HG02938 (cell line): ENCODE results near the gene ST6GALNAC3.

Experiments used
- ATAC-seq: cut with Tn5 transposase; IDR thresholded peaks from one replicate; pipeline ENCODE4 v1.9.1; 2021; ENCODE audit warnings: mild to moderate bottlenecking, moderate library complexity; ENCODE audit not compliant: unreplicated experiment

The ST6GALNAC3 gene

DNA sequence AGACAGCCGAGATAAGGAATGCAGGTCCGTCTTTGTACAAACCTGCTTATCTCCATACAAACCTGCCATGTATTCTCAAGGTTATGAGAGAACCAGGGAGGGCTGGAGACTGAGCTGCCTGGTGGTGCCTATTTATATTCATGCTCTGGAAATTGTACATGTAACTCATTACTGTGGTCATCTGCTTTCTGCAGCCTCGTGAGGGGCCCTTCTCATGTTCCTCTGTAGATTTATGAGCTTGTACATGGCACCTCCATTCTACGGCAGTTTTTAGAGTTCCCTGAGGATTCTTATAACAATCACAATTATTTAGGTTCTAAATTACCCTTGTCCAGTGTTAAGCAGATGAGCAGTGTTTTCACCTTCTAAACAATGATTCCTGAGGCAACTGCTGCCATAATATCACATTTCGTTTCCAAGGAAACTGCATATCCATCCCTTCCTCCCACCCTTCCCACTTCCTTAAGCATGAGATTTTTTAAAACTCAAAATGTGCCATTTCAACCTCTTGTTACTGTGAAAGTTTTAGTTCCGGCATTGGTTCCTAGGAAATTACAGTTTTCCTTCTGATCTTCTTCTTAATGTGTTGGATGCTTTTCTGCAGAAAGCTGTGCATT is 112.1 kb downstream of the ST6GALNAC3 start:
- no peak for ATAC-seq

- no peak for ATAC-seq
Observed at GRCh38 chr1:76187436-76187835, 112.9 kb downstream of the ST6GALNAC3 start.

DNA sequence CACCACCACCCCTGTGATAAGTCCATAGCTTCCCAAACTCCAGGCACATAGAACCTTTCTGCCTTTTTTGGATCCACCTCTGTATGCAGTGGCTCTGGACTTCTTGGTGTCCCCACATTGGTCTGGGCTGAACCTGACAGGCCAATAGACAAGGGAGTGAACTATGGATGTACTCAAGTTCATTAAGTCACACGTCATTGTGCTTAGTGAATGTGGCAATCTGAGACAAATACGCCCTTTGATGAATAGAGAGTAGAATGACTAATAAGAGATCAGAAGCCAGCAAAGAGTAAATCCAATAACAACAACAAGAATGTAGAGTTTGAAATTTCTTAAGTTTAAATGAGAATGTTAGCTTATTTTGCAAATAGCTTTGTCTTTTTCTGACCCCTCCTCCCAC is 114.8 kb downstream of the ST6GALNAC3 start:
- no peak for ATAC-seq

DNA sequence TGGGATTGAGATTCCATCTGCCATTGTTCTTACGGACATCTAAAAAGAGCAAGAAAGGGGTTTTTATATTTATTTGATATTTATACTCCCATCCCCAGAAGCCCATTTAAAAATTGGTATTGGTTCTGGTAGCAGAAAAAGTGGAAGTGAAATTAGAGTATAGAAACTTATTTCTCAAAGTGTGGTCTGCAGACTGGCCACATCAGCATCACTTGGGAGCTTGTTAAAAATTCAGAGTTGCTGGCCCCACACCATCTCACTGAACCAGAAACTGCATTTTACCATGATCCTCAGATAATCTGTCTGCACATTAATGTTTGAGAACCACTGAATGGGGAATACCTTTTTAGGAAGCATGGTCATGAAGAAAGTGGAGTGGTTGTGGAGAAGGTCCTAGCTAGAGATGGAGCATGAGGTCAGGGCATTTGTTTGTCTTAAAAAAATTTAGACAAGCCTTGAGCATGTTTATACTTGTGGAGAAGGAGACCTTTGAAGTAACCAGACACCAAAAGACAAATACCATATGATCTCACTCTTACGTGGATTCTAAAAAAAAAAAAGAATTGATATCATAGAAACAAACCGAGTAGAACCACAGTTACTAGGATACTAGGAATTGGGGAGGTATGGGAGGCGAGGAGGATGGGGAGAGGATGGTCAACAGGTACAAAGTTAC is 116.3 kb downstream of the ST6GALNAC3 start:
- peak; percentile 73 for ATAC-seq

- ATAC-seq = no peak
Observed at GRCh38 chr1:76191561-76191960, 117.0 kb downstream of the ST6GALNAC3 start.

DNA sequence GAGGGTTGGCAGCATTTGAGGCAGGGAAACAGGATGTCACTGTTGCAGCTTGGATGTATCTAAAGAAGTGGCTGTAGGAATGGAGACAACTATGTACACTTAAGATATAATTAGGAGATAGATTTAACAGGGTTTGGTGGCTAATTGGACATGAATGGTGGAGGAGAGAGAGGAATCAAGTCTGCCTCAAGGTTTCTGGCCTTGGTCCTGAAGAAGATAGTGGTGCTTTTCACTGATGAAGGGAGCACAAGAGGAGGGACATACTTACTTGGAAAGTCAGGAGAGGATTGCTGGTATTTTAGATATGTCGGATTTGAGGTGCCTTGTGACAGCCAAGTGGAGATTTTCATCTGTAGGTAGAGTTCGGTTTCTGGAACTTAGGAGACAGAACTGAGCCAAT is 123.9 kb downstream of the ST6GALNAC3 start:
- no peak for ATAC-seq

DNA sequence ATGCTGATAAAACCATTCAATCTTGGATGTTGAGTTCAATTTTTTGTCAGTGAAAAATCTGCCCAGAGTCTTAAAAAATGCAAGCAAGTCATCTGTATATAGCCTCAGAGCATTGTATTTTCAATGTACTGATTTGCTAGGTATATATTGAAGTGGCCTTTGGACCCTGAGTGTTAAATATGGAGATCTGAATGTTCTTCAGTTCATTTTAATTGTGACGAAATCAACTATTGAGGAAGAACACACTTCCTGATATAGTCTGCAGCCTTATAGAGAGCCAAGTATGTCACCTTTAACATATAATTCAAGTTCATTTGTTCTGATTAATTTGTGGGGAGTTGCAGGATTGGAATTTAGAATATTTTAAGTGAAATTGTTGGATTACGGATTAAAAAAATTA is 128.1 kb downstream of the ST6GALNAC3 start:
- ATAC-seq = no peak

- no peak for ATAC-seq
Observed at GRCh38 chr1:76203127-76203526, 128.6 kb downstream of the ST6GALNAC3 start.

DNA sequence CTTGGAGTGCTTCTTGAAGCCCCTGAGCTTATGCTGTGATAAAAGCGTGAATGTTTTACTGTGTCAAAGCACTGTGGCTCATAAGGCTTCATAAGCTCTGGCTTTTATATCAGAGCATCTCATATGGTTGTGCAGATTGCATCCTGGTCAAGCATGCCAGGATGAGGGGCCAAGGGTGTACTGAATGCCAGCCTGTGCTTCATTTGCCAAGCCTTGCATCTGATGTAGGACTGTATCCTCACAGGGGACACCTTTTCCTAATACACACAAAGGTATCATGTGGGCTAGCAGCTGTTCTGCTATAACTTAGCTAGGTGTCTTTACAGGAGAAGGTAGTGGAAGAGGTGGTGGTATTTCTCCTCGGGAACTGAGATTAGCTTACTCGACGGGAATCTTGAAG is 134.7 kb downstream of the ST6GALNAC3 start:
- ATAC-seq = no peak

DNA sequence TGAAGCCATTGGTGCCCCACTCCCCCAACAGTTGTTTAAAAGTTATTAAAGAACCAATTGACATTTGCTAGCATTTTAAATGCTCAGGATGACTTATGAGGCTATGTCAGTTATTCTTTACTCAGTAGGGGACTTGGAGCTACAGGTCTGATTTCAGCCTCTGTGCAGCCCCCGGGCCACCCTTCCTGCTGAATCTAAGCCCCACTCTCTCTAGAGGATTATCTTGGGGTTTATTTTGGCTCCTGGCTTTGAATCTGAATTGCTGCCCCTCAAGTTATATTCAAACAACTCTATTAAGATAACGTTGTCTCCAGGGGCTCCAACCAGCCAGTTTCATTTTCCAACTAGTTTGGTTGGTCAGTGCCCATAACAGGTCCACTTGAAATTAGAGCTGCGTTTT is 135.1 kb downstream of the ST6GALNAC3 start:
- no peak for ATAC-seq

GRCh38 chr1:76210160-76210559 is 135.6 kb downstream of the ST6GALNAC3 start:
- ATAC-seq = no peak

DNA sequence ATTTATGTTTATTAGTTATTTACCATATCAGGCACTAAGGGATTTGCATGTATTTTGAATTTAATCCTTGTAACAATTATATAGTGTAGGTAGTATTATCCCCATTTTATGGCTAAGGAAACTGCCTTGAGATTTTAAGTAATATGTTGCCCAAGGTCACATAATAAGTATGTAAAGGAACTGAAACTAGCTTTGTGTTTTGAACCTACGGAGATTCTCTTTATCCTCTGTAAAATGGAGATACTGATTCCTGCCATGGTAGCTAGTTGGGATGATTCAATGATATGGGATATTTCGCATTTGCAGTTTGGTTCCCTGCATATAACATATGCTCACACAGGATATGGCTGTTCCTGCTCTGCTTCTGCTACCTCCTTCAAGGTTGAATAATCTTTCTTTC is 144.3 kb downstream of the ST6GALNAC3 start:
- ATAC-seq = no peak

DNA sequence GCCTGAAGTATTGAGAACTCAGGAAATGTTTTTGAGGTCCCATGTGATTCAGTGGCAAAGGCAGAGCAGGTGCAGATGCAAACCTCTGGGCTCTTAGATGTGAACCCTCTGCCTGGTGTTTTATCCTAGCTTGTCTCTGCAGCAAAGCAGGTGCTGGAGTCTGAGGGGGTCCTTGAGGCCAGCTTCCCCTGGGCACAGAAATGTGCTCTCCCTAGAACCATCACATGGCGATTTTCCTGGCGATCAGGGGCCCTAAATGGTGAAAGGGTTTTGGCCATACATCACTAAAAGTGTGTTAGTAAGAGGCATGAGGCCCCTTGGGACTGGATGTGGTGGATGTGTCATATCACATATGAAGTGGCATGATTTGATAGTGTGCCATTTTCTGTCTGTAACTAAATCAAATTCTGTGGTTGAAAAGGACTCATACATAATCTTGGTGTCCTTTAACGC is 144.8 kb downstream of the ST6GALNAC3 start:
- ATAC-seq = peak; percentile 57

- no peak for ATAC-seq
Observed at GRCh38 chr1:76224752-76225151, 150.2 kb downstream of the ST6GALNAC3 start.

DNA sequence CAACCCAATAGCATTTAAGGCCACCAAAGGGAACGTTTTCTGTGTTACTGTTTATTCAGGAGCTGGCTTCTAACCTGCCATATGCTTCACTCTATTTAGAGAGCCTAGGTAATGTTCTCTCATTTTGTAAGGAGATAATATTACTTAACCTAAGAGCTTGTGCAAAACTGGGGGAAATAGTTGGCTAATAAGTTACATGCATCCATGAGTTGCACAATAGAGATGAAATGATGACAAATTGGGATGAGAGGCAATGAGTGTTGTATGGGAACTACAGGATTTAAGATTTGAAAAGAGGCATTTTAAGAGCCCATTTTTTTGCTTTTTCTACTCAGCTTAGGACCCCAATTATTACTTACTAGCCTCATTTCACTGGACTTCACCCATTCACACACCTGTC is 151.0 kb downstream of the ST6GALNAC3 start:
- no peak for ATAC-seq

DNA sequence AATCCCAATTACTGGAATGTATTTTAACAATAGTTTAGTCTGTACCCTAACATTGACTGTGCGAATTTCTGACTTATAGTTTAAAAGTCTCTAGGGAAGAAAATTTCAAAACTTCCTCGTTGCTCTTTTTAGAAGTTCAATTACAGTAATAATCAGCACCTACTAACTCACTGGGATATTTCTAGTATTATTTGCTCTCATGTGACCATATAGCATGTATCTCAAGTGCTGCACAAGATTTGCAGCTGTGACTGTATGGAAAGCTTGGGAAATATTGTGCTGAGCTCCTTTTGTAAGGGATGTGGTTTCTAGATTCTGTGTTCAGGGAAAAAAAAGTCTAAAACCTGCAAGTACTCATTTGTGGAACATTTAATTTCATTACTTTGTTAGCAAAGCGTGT is 153.1 kb downstream of the ST6GALNAC3 start:
- ATAC-seq = no peak

DNA sequence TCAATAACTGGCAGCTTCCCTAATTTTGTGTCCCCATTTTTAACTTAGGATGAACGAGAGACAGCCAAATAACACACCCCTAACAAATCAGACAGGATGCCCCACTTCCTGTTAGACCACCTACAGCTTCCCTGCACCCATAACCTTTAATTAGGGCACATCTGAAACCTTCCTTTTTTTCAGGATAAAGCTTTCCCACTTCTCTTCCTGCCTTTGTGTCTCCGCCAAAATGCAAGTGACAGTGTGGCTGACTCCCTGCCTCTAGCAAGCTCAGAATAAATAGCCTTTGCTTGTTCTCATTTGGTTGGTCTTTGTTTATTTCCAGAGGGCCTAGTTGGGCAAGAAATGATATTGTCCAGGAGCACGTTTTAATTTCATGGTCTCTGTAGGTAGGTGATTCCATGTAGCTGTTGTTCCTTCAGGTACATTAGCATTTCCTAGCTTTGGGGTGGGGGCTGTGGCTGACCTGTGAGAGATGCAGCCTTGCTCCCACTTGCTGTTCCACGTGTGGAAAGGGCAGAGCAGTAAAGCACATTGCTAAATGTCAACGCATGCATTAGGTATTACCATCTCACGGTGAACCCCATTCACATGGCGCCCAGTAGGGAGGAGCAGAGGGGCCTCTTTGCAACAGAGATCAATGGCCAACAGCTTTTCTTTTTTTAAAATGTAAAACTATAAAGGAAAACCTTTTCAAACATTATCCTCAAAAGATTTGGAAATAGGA is 154.9 kb downstream of the ST6GALNAC3 start:
- no peak for ATAC-seq

DNA sequence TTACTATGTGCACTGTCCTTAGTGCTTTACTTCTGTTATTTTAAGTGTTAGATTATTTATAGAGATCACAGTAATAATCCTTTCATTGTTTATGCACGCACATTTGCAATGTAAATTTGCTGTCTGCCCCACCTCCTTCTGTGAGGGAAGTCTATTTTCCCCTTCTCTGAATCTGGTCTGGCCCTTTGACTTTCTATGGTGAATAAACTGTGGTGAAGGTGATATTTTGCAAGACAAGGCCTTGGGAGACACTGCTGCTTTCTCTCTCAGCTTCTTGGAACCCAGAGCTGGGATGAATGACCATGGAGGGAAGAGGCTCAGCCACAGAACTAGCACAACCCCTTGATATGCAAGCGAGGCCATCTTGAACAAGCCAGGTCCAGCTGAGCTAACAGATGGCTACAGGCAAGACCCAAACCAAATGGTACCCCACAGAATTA is 156.3 kb downstream of the ST6GALNAC3 start:
- no peak for ATAC-seq

DNA sequence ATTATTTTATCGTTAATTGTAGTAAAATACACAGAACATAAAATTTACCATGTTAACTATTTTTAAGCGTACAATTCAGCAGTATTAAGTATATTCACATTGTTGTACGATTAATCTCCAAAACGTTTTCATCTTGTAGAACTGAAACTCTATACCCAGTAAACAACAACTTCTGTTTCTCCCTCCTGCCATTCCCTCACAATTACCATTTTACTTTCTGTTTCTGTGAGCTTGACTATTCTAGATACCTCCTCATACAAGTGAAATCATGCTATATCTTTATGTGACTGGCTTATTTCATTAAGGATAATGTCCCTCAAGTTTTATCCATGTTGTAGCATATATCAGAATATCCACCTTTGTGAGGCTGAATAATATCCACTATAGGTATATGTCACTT is 156.8 kb downstream of the ST6GALNAC3 start:
- ATAC-seq = no peak

DNA sequence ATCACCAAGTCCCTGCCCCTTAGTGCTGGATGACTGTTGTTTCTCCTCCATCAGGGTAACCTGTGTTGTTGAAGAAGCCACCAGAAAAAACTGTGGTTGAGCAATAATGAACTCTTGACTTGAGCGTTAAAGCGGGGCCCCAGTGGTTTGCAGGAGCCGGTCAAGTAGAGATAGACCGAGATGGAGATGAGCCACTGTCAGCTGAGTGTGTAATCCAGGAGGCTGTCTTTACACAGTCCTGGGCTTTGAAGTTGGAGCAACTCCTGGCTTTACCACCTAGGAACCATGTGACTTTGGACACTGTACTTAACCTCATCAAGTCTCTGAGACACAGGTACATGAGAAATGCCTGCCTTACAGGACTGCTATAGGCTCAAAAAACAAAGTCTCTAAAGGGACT is 158.1 kb downstream of the ST6GALNAC3 start:
- ATAC-seq = no peak

- no peak for ATAC-seq
Observed at GRCh38 chr1:76234061-76234460, 159.5 kb downstream of the ST6GALNAC3 start.

DNA sequence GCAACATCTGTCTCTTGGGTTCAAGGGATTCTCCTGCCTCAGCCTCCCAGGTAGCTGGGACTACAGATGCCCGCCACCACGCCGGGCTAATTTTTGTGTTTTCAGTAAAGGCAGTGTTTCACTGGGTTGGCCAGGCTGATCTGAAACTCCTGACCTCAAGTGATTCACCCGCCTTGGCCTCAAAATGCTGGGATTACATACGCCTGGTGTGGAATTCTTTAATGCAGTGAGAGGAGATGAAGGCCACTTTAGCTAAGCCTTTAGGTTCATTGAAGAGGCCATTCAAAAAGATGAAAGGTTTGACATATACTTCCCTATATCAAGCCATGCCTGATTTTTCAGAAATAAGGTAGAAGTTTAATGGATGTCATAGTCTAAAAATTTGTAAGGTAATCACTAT is 162.7 kb downstream of the ST6GALNAC3 start:
- ATAC-seq = no peak
